ENCODE data around the gene ALK. TPM values are rescaled to one million over a fixed set of nuclear protein-coding genes. Genes with fewer than 3 reads are reported as not detected.

ALK gene
- total RNA-seq, 3 donors from 2014 or later = 0.07 to 2.4 (median 0.09) TPM

DNA sequence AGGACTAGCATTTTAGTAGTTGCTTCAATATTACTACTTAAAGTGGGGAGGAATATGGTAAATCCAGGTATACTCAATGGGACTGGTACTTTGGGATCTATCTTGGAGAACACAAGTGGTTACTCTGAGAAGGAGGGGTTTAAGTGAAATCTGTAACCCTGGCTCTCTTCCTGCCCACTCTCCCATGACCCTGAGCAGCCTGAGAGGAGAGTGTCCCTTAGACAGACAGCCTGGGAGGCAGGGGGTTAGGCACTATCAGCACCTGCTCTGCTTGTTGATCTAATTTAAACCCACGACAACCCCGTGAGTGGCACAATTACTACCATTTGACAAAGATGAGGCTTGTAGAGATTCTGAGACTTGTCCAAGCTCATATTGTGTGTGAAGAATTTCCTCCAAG is 395.5 kb downstream of the ALK start:
- H3K36me3 ChIP-seq (ENCODE audit: low read depth) = no peaks in the 10 kb centered on the region
- TF ChIP-seq, protein P1, sequence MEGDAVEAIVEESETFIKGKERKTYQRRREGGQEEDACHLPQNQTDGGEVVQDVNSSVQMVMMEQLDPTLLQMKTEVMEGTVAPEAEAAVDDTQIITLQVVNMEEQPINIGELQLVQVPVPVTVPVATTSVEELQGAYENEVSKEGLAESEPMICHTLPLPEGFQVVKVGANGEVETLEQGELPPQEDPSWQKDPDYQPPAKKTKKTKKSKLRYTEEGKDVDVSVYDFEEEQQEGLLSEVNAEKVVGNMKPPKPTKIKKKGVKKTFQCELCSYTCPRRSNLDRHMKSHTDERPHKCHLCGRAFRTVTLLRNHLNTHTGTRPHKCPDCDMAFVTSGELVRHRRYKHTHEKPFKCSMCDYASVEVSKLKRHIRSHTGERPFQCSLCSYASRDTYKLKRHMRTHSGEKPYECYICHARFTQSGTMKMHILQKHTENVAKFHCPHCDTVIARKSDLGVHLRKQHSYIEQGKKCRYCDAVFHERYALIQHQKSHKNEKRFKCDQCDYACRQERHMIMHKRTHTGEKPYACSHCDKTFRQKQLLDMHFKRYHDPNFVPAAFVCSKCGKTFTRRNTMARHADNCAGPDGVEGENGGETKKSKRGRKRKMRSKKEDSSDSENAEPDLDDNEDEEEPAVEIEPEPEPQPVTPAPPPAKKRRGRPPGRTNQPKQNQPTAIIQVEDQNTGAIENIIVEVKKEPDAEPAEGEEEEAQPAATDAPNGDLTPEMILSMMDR (IDR thresholded peaks at IDR 0.05) = no peak
- intact Hi-C loops (cut with DNase I, micrococcal nuclease) = no loop called here
- H3K4me1 ChIP-seq (ENCODE audit: low read depth) = no peaks in the 10 kb centered on the region
- ATAC-seq (no peak), DNase-seq (no peak)
- H3K4me3 ChIP-seq = no peak overlapping the region
- H3K9me3 ChIP-seq = no peaks in the 10 kb centered on the region

DNA sequence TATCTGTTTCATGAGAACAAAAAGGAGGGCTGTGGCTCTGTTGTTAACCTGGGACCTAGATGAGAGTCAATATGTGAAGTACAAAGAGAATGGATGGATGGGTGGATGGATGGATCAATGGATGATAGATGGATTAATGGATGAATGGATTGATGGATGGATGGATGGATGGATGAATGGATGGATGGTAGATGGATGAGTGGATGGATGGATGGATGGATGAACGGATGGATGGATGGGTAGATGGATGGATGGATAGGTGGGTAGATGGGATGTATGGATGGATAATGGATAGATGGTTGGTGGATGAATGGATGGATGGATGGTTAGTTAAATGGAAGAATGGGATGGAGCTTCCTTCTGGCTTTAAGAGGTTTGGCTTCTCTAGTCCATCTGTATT is 396.7 kb downstream of the ALK start:
- no peak for ATAC-seq
- intact Hi-C loops (cut with DNase I, micrococcal nuclease) = no loop called here
- H3K4me3 ChIP-seq = no peak overlapping the region
- no peaks in the 10 kb centered on the region for H3K36me3 ChIP-seq (ENCODE audit: low read depth)
- no peaks in the 10 kb centered on the region for H3K4me1 ChIP-seq (ENCODE audit: low read depth)
- TF ChIP-seq, protein P1 (IDR thresholded peaks at IDR 0.05) = no peak
- no peaks in the 10 kb centered on the region for H3K9me3 ChIP-seq
- DNase-seq = no peak

DNA sequence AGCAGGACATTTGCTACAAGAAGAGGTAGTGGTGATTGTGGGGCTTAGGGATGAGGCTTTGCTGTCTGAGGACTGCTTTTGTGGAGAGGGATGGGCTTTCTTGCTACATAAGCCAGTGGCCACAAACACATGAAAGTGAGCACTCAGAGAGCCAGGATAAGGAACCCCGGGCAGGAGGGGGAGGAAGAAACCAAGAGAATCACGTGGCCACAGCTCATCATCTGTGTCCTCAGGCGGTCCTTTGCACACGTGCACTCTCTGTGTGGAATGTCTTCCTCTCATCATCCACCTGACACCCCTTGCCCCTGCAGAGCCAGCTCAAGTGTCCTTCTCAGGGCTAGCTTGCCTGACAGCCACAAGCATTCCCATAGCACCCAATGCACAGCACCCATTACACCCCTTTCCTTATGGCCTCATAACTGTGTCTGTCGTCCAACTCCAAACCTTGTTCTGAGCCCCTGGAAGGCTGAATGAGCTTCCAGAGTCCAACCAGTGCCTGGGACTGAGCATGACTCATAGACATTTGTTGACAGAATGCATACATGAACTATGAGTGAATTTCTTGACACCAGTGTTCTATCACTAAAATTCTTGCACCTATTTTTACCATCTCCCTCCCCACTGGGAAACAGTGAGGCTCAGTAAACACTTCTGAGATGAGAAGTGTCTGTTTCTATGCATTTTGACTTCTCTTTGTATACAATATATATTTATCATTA is 398.3 kb downstream of the ALK start:
- no peaks in the 10 kb centered on the region for H3K9me3 ChIP-seq
- no peaks in the 10 kb centered on the region for H3K4me1 ChIP-seq (ENCODE audit: low read depth)
- ATAC-seq (no peak), DNase-seq (peak in 1 of 3 donors; percentile 2)
- TF ChIP-seq, protein P1 (IDR thresholded peaks at IDR 0.05) = no peak
- H3K4me3 ChIP-seq = no peak overlapping the region
- intact Hi-C loops (cut with DNase I, micrococcal nuclease) = no loop called here
- H3K36me3 ChIP-seq (ENCODE audit: low read depth) = no peaks in the 10 kb centered on the region

DNA sequence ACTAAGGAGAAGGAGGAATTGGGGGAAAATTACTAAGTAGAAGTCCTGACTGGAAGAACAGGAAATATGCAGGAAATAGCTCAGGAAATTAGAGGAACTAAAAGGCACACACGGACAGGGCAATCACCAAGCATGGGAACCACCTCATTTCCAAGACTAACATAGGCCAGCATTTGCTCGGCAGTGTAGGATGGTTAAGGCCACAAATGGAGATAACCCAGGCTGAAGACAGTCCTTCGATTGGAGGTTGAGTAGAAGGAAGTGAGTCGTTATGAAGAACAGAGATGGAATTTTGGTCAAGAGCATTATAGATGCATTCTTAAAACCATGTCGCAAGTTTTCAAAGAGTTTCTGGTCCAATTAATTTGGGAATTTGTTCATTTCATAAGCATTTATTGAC is 401.4 kb downstream of the ALK start:
- Histone ChIP-seq H3K4me1 (ENCODE audit: low read depth) (no peaks in the 10 kb centered on the region), H3K36me3 (ENCODE audit: low read depth) (no peaks in the 10 kb centered on the region), H3K9me3 (no peaks in the 10 kb centered on the region), H3K4me3 (no peak overlapping the region)
- intact Hi-C loops (cut with DNase I, micrococcal nuclease) = no loop called here
- DNase-seq = no peak
- TF ChIP-seq, protein P1 (IDR thresholded peaks at IDR 0.05) = no peak
- no peak for ATAC-seq

DNA sequence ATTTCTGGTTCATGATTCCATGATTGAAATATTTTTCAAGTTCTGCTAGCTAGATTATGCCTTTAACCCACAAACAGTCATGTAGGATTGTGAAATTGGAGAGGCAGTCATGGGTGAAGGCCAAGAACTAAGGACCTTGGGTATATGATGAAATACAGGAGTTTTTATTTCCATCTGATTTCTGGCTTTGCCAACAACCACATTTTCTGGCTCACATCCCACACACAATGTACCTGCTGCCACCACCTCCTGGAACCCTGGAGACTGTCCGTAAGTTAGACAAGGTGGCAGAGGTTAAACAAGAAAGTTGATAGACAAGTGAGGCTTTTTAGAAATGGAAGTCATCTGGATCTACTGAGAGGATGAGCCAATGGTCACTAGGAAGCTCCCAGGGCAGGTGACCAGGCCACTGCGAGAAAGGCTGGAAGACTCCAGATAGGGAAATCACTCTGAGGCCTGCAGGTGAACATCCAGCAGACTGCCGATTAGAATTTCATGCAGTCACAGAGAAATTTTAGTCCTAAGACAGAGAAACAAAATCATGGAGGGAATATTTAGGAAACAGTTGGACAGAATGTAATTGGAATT is 402.0 kb downstream of the ALK start:
- no peaks in the 10 kb centered on the region for H3K4me1 ChIP-seq (ENCODE audit: low read depth)
- H3K9me3 ChIP-seq = no peaks in the 10 kb centered on the region
- DNase-seq = no peak
- intact Hi-C loops (cut with DNase I, micrococcal nuclease) = no loop called here
- H3K36me3 ChIP-seq (ENCODE audit: low read depth) = no peaks in the 10 kb centered on the region
- no peak for ATAC-seq
- TF ChIP-seq, protein P1 (IDR thresholded peaks at IDR 0.05) = no peak
- H3K4me3 ChIP-seq = no peak overlapping the region

Data from mucosa of descending colon (tissue), 3 donors.